Superior temporal gyrus (tissue), 1 donor: ENCODE measurements around the gene EIF1.

ENCODE experiments used
- DNase-seq: peaks from one replicate; pipeline ENCODE4 v3.0.0-alpha.2; 2016; ENCODE audit errors: extremely low spot score

EIF1 gene

GRCh38 chr17:41735744-41736143 is 47.1 kb downstream of the EIF1 start:
- no peak for DNase-seq

GRCh38 chr17:41736983-41737679 is 48.4 kb downstream of the EIF1 start:
- DNase-seq: no peak

GRCh38 chr17:41737680-41738023 is 49.0 kb downstream of the EIF1 start:
- DNase-seq: no peak

- DNase-seq: peak; percentile 91
These were observed 49.6 kb downstream of the EIF1 start for GRCh38 chr17:41738077-41738800.

- no peak for DNase-seq
These were observed 50.1 kb downstream of the EIF1 start for GRCh38 chr17:41738801-41739112.

- no peak for DNase-seq
These were observed 51.1 kb downstream of the EIF1 start for GRCh38 chr17:41739661-41740352.

GRCh38 chr17:41740506-41740905 is 51.8 kb downstream of the EIF1 start:
- no peak for DNase-seq

GRCh38 chr17:41741709-41742108 is 53.0 kb downstream of the EIF1 start:
- DNase-seq: no peak
